ENCODE data around the gene NSMCE1. TPM values are rescaled to one million over a fixed set of nuclear protein-coding genes. Genes with fewer than 3 reads are reported as not detected.

Gene NSMCE1
- total and polyA plus RNA-seq, 2 donors (not counting 1 experiment from before 2014, with no cell fraction given) = 29.0 to 61.9 TPM

- no peaks in the 10 kb centered on the region for H3K9me3 Mint-ChIP-seq (ENCODE audit: insufficient read depth)
- Histone ChIP-seq H3K4me3 (ENCODE audit: control extremely low read depth in 1 of 5, extremely low read depth in 1 of 5, insufficient read depth in 1 of 5, low read depth in 2 of 5, low read length in 4 of 5) (no peak overlapping the region), H3K36me3 (replicated peaks in 1 of 2; ENCODE audit: control extremely low read depth in 1 of 2, control insufficient read depth in 1 of 2, extremely low read depth in 1 of 2, insufficient read depth in 2 of 2, low read length in 1 of 2) (peaks cover 2 to 27% of the 10 kb centered on the region in 2 experiments), H3K4me1 (ENCODE audit: control insufficient read depth in 2 of 2, insufficient read depth in 2 of 2, low read length in 2 of 2) (peaks cover 13 to 17% of the 10 kb centered on the region in 2 donors), H3K4me2 (replicated peaks; ENCODE audit: low read depth, low read length, poor library complexity, severe bottlenecking) (no peak overlapping the region), H3K9me3 (ENCODE audit: control extremely low read depth in 1 of 3, control insufficient read depth in 2 of 3, insufficient read depth in 1 of 3, low read length in 2 of 3) (no peaks in the 10 kb centered on the region), H3K27me3 (replicated peaks in 1 of 4; ENCODE audit: control extremely low read depth in 1 of 4, control insufficient read depth in 3 of 4, insufficient read depth in 4 of 4, low read length in 3 of 4) (no peaks in the 10 kb centered on the region), H3K79me2 (ENCODE audit: control insufficient read depth, insufficient read depth, low read length) (peaks cover 72% of the 10 kb centered on the region), H3K9ac (ENCODE audit: low read length) (no peak overlapping the region), H3K27ac (ENCODE audit: low read length in 2 of 2) (no peak overlapping the region), H2AFZ (ENCODE audit: insufficient read depth, low read depth, low read length, poor library complexity, severe bottlenecking) (no peak overlapping the region), H4K20me1 (ENCODE audit: control insufficient read depth, insufficient read depth, low read length, poor library complexity, severe bottlenecking) (no peaks in the 10 kb centered on the region)
- no peaks in the 10 kb centered on the region for H3K27me3 Mint-ChIP-seq
- no peak for TF ChIP-seq CTCF (IDR thresholded peaks at IDR 0.05)
- TF ChIP-seq EZH2 (IDR thresholded peaks at IDR 0.05; ENCODE audit: borderline replicate concordance, insufficient read depth, low read depth, low read length, poor library complexity, severe bottlenecking) = no peak
- H3K4me3 Mint-ChIP-seq = no peak overlapping the region
- DNase-seq = no peak
- peaks cover 50% of the 10 kb centered on the region for H3K4me1 Mint-ChIP-seq
- ChIA-PET CTCF (no interaction called here), POLR2A (no interaction called here)
- no peak overlapping the region for H3K27ac Mint-ChIP-seq
- intact Hi-C loops (cut with micrococcal nuclease) = no loop called here
- WGBS (ENCODE audit: insufficient coverage) = 100% methylated on average over 2 of the region's 4 CpGs
- no peak for ATAC-seq (ENCODE audit: low read depth)
Observed at GRCh38 chr16:27259710-27260109, 8.9 kb downstream of the NSMCE1 start.

- Histone ChIP-seq H2AFZ (ENCODE audit: insufficient read depth, low read depth, low read length, poor library complexity, severe bottlenecking) (no peak overlapping the region), H3K27ac (ENCODE audit: low read length in 2 of 2) (no peak overlapping the region), H3K4me2 (replicated peaks; ENCODE audit: low read depth, low read length, poor library complexity, severe bottlenecking) (no peak overlapping the region), H3K4me3 (ENCODE audit: control extremely low read depth in 1 of 5, extremely low read depth in 1 of 5, insufficient read depth in 1 of 5, low read depth in 2 of 5, low read length in 4 of 5) (no peak overlapping the region), H3K79me2 (ENCODE audit: control insufficient read depth, insufficient read depth, low read length) (peaks cover 72% of the 10 kb centered on the region), H3K9me3 (ENCODE audit: control extremely low read depth in 1 of 3, control insufficient read depth in 2 of 3, insufficient read depth in 1 of 3, low read length in 2 of 3) (no peaks in the 10 kb centered on the region), H3K36me3 (replicated peaks in 1 of 2; ENCODE audit: control extremely low read depth in 1 of 2, control insufficient read depth in 1 of 2, extremely low read depth in 1 of 2, insufficient read depth in 2 of 2, low read length in 1 of 2) (peaks cover 2 to 27% of the 10 kb centered on the region in 2 experiments), H3K4me1 (ENCODE audit: control insufficient read depth in 2 of 2, insufficient read depth in 2 of 2, low read length in 2 of 2) (peaks cover 24 to 26% of the 10 kb centered on the region in 2 donors), H3K27me3 (replicated peaks in 1 of 4; ENCODE audit: control extremely low read depth in 1 of 4, control insufficient read depth in 3 of 4, insufficient read depth in 4 of 4, low read length in 3 of 4) (no peaks in the 10 kb centered on the region), H4K20me1 (ENCODE audit: control insufficient read depth, insufficient read depth, low read length, poor library complexity, severe bottlenecking) (no peaks in the 10 kb centered on the region), H3K9ac (ENCODE audit: low read length) (no peak overlapping the region)
- CTCF ChIA-PET = interaction anchor here (0.6 kb wide), 1 partner anchor 8 kb away, joined by 3 read pairs; no protein-coding TSS in a partner anchor
- no peak for ATAC-seq (ENCODE audit: low read depth)
- no peak overlapping the region for H3K4me3 Mint-ChIP-seq
- H3K27ac Mint-ChIP-seq = no peak overlapping the region
- TF ChIP-seq CTCF (IDR thresholded peaks at IDR 0.05) (no peak), EZH2 (IDR thresholded peaks at IDR 0.05; ENCODE audit: borderline replicate concordance, insufficient read depth, low read depth, low read length, poor library complexity, severe bottlenecking) (no peak)
- POLR2A ChIA-PET = interaction anchor here (1.0 kb wide), 1 partner anchor 88 kb away, joined by 3 read pairs; no protein-coding TSS in a partner anchor
- H3K4me1 Mint-ChIP-seq = peaks cover 54% of the 10 kb centered on the region
- WGBS (ENCODE audit: insufficient coverage) = 100% methylated on average over 1 of the region's 3 CpGs
- DNase-seq = no peak
- intact Hi-C loops (cut with micrococcal nuclease) = no loop called here
- H3K9me3 Mint-ChIP-seq (ENCODE audit: insufficient read depth) = no peaks in the 10 kb centered on the region
- H3K27me3 Mint-ChIP-seq = no peaks in the 10 kb centered on the region
Observed at GRCh38 chr16:27258241-27258734, 10.3 kb downstream of the NSMCE1 start.

Data from B cell (primary cell).